WTC11 (cell line): ENCODE measurements around the gene HK2. TPM values are rescaled to one million over a fixed set of nuclear protein-coding genes. Genes with fewer than 3 reads are reported as not detected.

Experiments used
- ATAC-seq: fragments of 200-7000 bp; cut with Tn5 transposase; 2 replicates; pipeline ENCODE4 v1.10.0; 2021; ENCODE audit warnings: mild to moderate bottlenecking, moderate library complexity
- CTCF ChIA-PET: fragments of 300-600 bp; sonication (Branson Sonifier 250); formaldehyde crosslinking; loops from one replicate; lab custom pipeline; 2021; ENCODE audit warnings: antibody characterized with exemption; lab: Charles Lee
- POLR2A ChIA-PET: fragments of 350-600 bp; sonication (Branson Sonifier 250); formaldehyde crosslinking; loops from one replicate; lab custom pipeline; 2021; ENCODE audit warnings: antibody characterized with exemption; lab: Charles Lee
- DNase-seq: peaks from one replicate; pipeline ENCODE4 v3.0.0; 2021; ENCODE audit warnings: low spot score
- H3K27ac Mint-ChIP-seq: 2 replicates; pipeline ENCODE4 v1.8.0; 2021; ENCODE audit warnings: mixed read lengths
- H3K27me3 Mint-ChIP-seq: 2 replicates; pipeline ENCODE4 v1.8.0; 2021; ENCODE audit warnings: low read depth, mild to moderate bottlenecking, moderate library complexity, mixed read lengths
- H3K36me3 Mint-ChIP-seq: 2 replicates; pipeline ENCODE4 v1.8.0; 2021; ENCODE audit warnings: mixed read lengths
- H3K4me1 Mint-ChIP-seq: 2 replicates; pipeline ENCODE4 v1.8.0; 2022; ENCODE audit warnings: mixed read lengths
- H3K4me3 Mint-ChIP-seq: 2 replicates; pipeline ENCODE4 v1.8.0; 2021; ENCODE audit warnings: mild to moderate bottlenecking, moderate library complexity, mixed read lengths
- H3K9me3 Mint-ChIP-seq: 2 replicates; pipeline ENCODE4 v1.8.0; 2021; ENCODE audit warnings: mixed read lengths
- ATF1 ChIP-seq: sonication (generic); formaldehyde crosslinking; IDR thresholded peaks from 2 replicates; pipeline ENCODE4 v1.8.1; 2023; ENCODE audit warnings: mild to moderate bottlenecking, moderate library complexity, missing genetic modification reagents
- ATF6 ChIP-seq: sonication (generic); formaldehyde crosslinking; IDR thresholded peaks from 2 replicates; pipeline ENCODE4 v1.8.1; 2023; ENCODE audit warnings: mild to moderate bottlenecking, missing genetic modification reagents
- EMX1 ChIP-seq: fragments of 250-450 bp; sonication (Bioruptor Pico); IDR thresholded peaks from 2 replicates; pipeline ENCODE4 v1.8.0; 2021; ENCODE audit warnings: mild to moderate bottlenecking
- ESRRA ChIP-seq: sonication (generic); formaldehyde crosslinking; IDR thresholded peaks from 2 replicates; pipeline ENCODE4 v1.8.1; 2022; ENCODE audit warnings: mild to moderate bottlenecking, missing genetic modification reagents, borderline replicate concordance
- FOXP4 ChIP-seq: sonication (generic); formaldehyde crosslinking; IDR thresholded peaks from 2 replicates; pipeline ENCODE4 v1.8.0; 2022; ENCODE audit warnings: mild to moderate bottlenecking, missing genetic modification reagents
- HMGXB4 ChIP-seq: sonication (generic); formaldehyde crosslinking; IDR thresholded peaks from 2 replicates; pipeline ENCODE4 v1.8.1; 2023; ENCODE audit warnings: mild to moderate bottlenecking, moderate library complexity, missing genetic modification reagents
- JAZF1 ChIP-seq: fragments of 250-450 bp; sonication (Bioruptor Pico); IDR thresholded peaks from 2 replicates; pipeline ENCODE4 v1.9.0; 2021; ENCODE audit warnings: moderate library complexity, mild to moderate bottlenecking, inconsistent platforms
- JUN ChIP-seq: sonication (generic); formaldehyde crosslinking; IDR thresholded peaks from 2 replicates; pipeline ENCODE4 v1.8.0; 2023; ENCODE audit warnings: mild to moderate bottlenecking, missing genetic modification reagents
- NFATC4 ChIP-seq: fragments of 250-450 bp; sonication (Bioruptor Pico); IDR thresholded peaks from 2 replicates; pipeline ENCODE4 v1.9.0; 2021; ENCODE audit warnings: mild to moderate bottlenecking
- NR1H2 ChIP-seq: sonication (generic); formaldehyde crosslinking; IDR thresholded peaks from 2 replicates; pipeline ENCODE4 v1.9.0; 2021; ENCODE audit warnings: mild to moderate bottlenecking, moderate library complexity, missing genetic modification reagents
- PREB ChIP-seq: sonication (generic); formaldehyde crosslinking; IDR thresholded peaks from 2 replicates; pipeline ENCODE4 v1.8.1; 2022; ENCODE audit warnings: mild to moderate bottlenecking, missing genetic modification reagents, moderate library complexity, borderline replicate concordance
- TCF7 ChIP-seq: sonication (generic); formaldehyde crosslinking; IDR thresholded peaks from 2 replicates; pipeline ENCODE4 v1.8.0; 2022; ENCODE audit warnings: mild to moderate bottlenecking, low read depth, missing genetic modification reagents, moderate library complexity
- ZNF317 ChIP-seq: sonication (generic); formaldehyde crosslinking; IDR thresholded peaks from 2 replicates; pipeline ENCODE4 v1.8.1; 2023; ENCODE audit warnings: low read depth, mild to moderate bottlenecking, moderate library complexity, missing genetic modification reagents, borderline replicate concordance
- ZNF423 ChIP-seq: fragments of 250-450 bp; sonication (Bioruptor Pico); IDR thresholded peaks from 2 replicates; pipeline ENCODE4 v2.1.2; 2022; ENCODE audit warnings: mild to moderate bottlenecking, moderate library complexity
- ZNF532 ChIP-seq: fragments of 250-450 bp; sonication (Bioruptor Pico); IDR thresholded peaks from 2 replicates; pipeline ENCODE4 v1.9.0; 2021; ENCODE audit warnings: mild to moderate bottlenecking, borderline replicate concordance
- total RNA-seq: library from RNA; stranded (reverse); gene quantifications from 3 replicates; pipeline ENCODE4 v1.2.3, GENCODE V29; 2021
- TF ChIP-seq, protein P1 (sequence below): sonication (generic); formaldehyde crosslinking; IDR thresholded peaks from 2 replicates; pipeline ENCODE4 v1.8.0; 2022; ENCODE audit warnings: mild to moderate bottlenecking, missing genetic modification reagents

The HK2 gene
- total RNA-seq, 1 experiment from 2014 or later = 61.6 TPM

- no peak overlapping the region for H3K4me3 Mint-ChIP-seq
- no peak for ATAC-seq
- TF ChIP-seq JUN (CRISPR knock-in tag) (no peak), NR1H2 (CRISPR knock-in tag) (no peak), ESRRA (no peak), ZNF532 (CRISPR knock-in tag) (no peak)
- TF ChIP-seq, all 79 proteins: peak for 0
- CTCF ChIA-PET = interaction anchor here (1.4 kb wide), 1 partner anchor 9 kb away, joined by 3 read pairs; no protein-coding TSS in a partner anchor
- Mint-ChIP-seq H3K27me3 (no peaks in the 10 kb centered on the region), H3K4me1 (peaks cover 87% of the 10 kb centered on the region), H3K36me3 (peaks cover 6% of the 10 kb centered on the region), H3K9me3 (no peaks in the 10 kb centered on the region), H3K27ac (peak overlapping the region; percentile 89)
- POLR2A ChIA-PET = interaction anchor here (2.0 kb wide), 1 partner anchor 9 kb away, joined by 6 read pairs; no protein-coding TSS in a partner anchor
- DNase-seq = no peak
Measured at GRCh38 chr2:74843899-74844298, 10.0 kb downstream of the HK2 start.

GRCh38 chr2:74844752-74845151, 10.8 kb downstream of the HK2 start:
- Mint-ChIP-seq H3K36me3 (peaks cover 3% of the 10 kb centered on the region), H3K4me1 (peaks cover 88% of the 10 kb centered on the region), H3K4me3 (no peak overlapping the region), H3K9me3 (no peaks in the 10 kb centered on the region), H3K27ac (no peak overlapping the region), H3K27me3 (no peaks in the 10 kb centered on the region)
- no peak for ATAC-seq
- no peak for DNase-seq
- ChIA-PET CTCF (interaction anchor here (1.4 to 1.8 kb wide), 2 partner anchors 8 to 9 kb away, joined by 4 to 9 read pairs; no protein-coding TSS in a partner anchor), POLR2A (interaction anchor here (2.0 kb wide), 1 partner anchor 10 kb away, joined by 6 read pairs; no protein-coding TSS in a partner anchor)
- TF ChIP-seq PREB (CRISPR knock-in tag) (no peak), ZNF423 (CRISPR knock-in tag) (no peak), HMGXB4 (no peak), TCF7 (CRISPR knock-in tag) (no peak), FOXP4 (CRISPR knock-in tag) (no peak), ATF6 (CRISPR knock-in tag) (no peak), ZNF532 (CRISPR knock-in tag) (no peak), NR1H2 (CRISPR knock-in tag) (no peak), JAZF1 (CRISPR knock-in tag) (no peak), ZNF317 (no peak), ATF1 (no peak), NFATC4 (CRISPR knock-in tag) (no peak), EMX1 (CRISPR knock-in tag) (no peak)
- TF ChIP-seq, protein P1, sequence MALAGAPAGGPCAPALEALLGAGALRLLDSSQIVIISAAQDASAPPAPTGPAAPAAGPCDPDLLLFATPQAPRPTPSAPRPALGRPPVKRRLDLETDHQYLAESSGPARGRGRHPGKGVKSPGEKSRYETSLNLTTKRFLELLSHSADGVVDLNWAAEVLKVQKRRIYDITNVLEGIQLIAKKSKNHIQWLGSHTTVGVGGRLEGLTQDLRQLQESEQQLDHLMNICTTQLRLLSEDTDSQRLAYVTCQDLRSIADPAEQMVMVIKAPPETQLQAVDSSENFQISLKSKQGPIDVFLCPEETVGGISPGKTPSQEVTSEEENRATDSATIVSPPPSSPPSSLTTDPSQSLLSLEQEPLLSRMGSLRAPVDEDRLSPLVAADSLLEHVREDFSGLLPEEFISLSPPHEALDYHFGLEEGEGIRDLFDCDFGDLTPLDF (CRISPR knock-in tag) = no peak
